HCT116 (cell line): ENCODE results near the gene KRT86. TPM values are rescaled to one million over a fixed set of nuclear protein-coding genes. Genes with fewer than 3 reads are reported as not detected.
"Not testable (repeated sequence)": the region's sequence is repeated elsewhere in the genome, so short reads cannot be mapped to it uniquely, and the experiment has no call there.

Experiments
- ATAC-seq: fragments of 200-7000 bp; cut with Tn5 transposase; 2 replicates; pipeline ENCODE4 v1.9.1; 2020; ENCODE audit warnings: mild to moderate bottlenecking, moderate library complexity
- BruUV-seq: library from RNA; stranded (reverse); fragments of 400-500 nt; replicated peaks from 2 replicates; lab custom pipeline; 2021; lab: Mats Ljungman, UMichigan
- CTCF ChIA-PET: fragments of 300-600 bp; sonication (Branson Sonifier 250); formaldehyde crosslinking; loops from one replicate; lab custom pipeline; 2021; ENCODE audit warnings: antibody characterized with exemption; lab: Charles Lee
- POLR2A ChIA-PET: fragments of 300-600, 350-600 bp; sonication (Branson Sonifier 250); formaldehyde crosslinking; loops from one replicate; lab custom pipeline; 2021; ENCODE audit warnings: antibody characterized with exemption; lab: Charles Lee
- RAD21 ChIA-PET, 2 experiments: fragments of 300-600 bp; sonication (Branson Sonifier 250); formaldehyde crosslinking; loops; one replicate each; lab custom pipeline; 2023; ENCODE audit warnings: low total read pairs in 2 of 2; ENCODE audit not compliant: uncharacterized antibody in 2 of 2, unreplicated experiment in 2 of 2, low non-redundant PET in 1 of 2; lab: Charles Lee
- DNase-seq: peaks from one replicate; pipeline ENCODE4 v3.0.0-alpha.2; 2010; ENCODE audit warnings: low read depth, low spot score
- H2AFZ ChIP-seq: fragments of 200-600 bp; shearing (Covaris generic), sonication (generic); 2 replicates; pipeline ENCODE4 v1.6.1; 2017; ENCODE audit warnings: low read depth, mixed run types, mixed read lengths, antibody characterized with exemption, low read length; ENCODE audit not compliant: poor library complexity, severe bottlenecking
- H3K27ac ChIP-seq: 2 replicates; pipeline ENCODE4 v1.5.1; 2012; ENCODE audit warnings: low read depth, low read length
- H3K27me3 ChIP-seq: fragments of 200-600 bp; sonication (generic); 2 replicates; pipeline ENCODE4 v1.6.1; 2016; ENCODE audit warnings: mixed run types, low read length, mixed read lengths; ENCODE audit not compliant: insufficient read depth
- H3K36me3 ChIP-seq, 2 experiments: fragments of 200-500 bp in 1 of 2; fragments of 200-600 bp in 1 of 2; sonication (Bioruptor generic) in 1 of 2; sonication (generic) in 1 of 2; 2 replicates each; pipeline versions ENCODE4 v1.5.1 to v1.6.1; 2014 to 2016; ENCODE audit warnings: low read length in 2 of 2, inconsistent platforms in 1 of 2, mixed read lengths in 1 of 2, mixed run types in 1 of 2; ENCODE audit not compliant: insufficient read depth in 2 of 2, control insufficient read depth in 1 of 2
- H3K4me1 ChIP-seq, 2 experiments: fragments of 200-600 bp in 1 of 2; sonication (generic) in 1 of 2; 2 replicates each; pipeline versions ENCODE4 v1.5.1 to v1.6.1; 2012 to 2017; ENCODE audit warnings: low read length in 2 of 2, inconsistent platforms in 1 of 2, mild to moderate bottlenecking in 1 of 2, mixed read lengths in 1 of 2, mixed run types in 1 of 2, moderate library complexity in 1 of 2; ENCODE audit not compliant: insufficient read depth in 2 of 2, control insufficient read depth in 1 of 2
- H3K4me2 ChIP-seq: fragments of 200-600 bp; sonication (generic); 2 replicates; pipeline ENCODE4 v1.6.1; 2017; ENCODE audit warnings: mixed run types, low read length, mixed read lengths
- H3K4me3 ChIP-seq, 2 experiments: fragments of 200-600 bp in 1 of 2; sonication (generic) in 1 of 2; replicated peaks in 1 of 2; 2 replicates each; pipeline ENCODE4 v1.5.1; 2011 to 2016; ENCODE audit warnings: low read length in 2 of 2, control low read depth in 1 of 2, low read depth in 1 of 2, mild to moderate bottlenecking in 1 of 2, mixed read lengths in 1 of 2, mixed run types in 1 of 2
- H3K79me2 ChIP-seq: fragments of 200-600 bp; sonication (generic); 2 replicates; pipeline ENCODE4 v1.6.1; 2017; ENCODE audit warnings: mild to moderate bottlenecking, mixed run types, low read length, moderate library complexity, mixed read lengths; ENCODE audit not compliant: insufficient read depth
- H3K9ac ChIP-seq: fragments of 200-600 bp; sonication (generic); 2 replicates; pipeline ENCODE4 v1.6.1; 2016; ENCODE audit warnings: low read length, mixed read lengths
- H3K9me2 ChIP-seq: fragments of 200-600 bp; sonication (generic), shearing (Covaris generic); 2 replicates; pipeline ENCODE4 v1.6.1; 2017; ENCODE audit warnings: mixed run types, mild to moderate bottlenecking, moderate library complexity; ENCODE audit not compliant: insufficient read depth
- H3K9me3 ChIP-seq, 2 experiments: fragments of 200-500 bp in 1 of 2; fragments of 200-600 bp in 1 of 2; sonication (Bioruptor generic) in 1 of 2; sonication (generic) in 1 of 2; 2 replicates each; pipeline ENCODE4 v1.6.1; 2014 to 2017; ENCODE audit warnings: low read length in 2 of 2, mixed read lengths in 2 of 2, inconsistent platforms in 1 of 2, low read depth in 1 of 2, mild to moderate bottlenecking in 1 of 2, mixed run types in 1 of 2, moderate library complexity in 1 of 2; ENCODE audit not compliant: control insufficient read depth in 1 of 2, insufficient read depth in 1 of 2
- H4K20me1 ChIP-seq: fragments of 200-600 bp; sonication (generic), shearing (Covaris generic); 2 replicates; pipeline ENCODE4 v1.6.1; 2017; ENCODE audit warnings: mixed run types, mild to moderate bottlenecking, moderate library complexity; ENCODE audit not compliant: insufficient read depth
- ATF3 ChIP-seq: IDR thresholded peaks from 2 replicates; pipeline ENCODE4 v1.6.1; 2012
- ELF1 ChIP-seq: IDR thresholded peaks from 2 replicates; pipeline ENCODE4 v1.6.1; 2012; ENCODE audit warnings: low read depth, borderline replicate concordance
- JUND ChIP-seq: IDR thresholded peaks from 2 replicates; pipeline ENCODE4 v1.6.1; 2012
- POLR2A ChIP-seq: IDR thresholded peaks from 2 replicates; pipeline ENCODE4 v1.7.0; 2011; ENCODE audit warnings: borderline replicate concordance; ENCODE audit not compliant: insufficient read depth, insufficient read length; ENCODE audit errors: extremely low read depth
- POLR2AphosphoS5 ChIP-seq: IDR thresholded peaks from 2 replicates; pipeline ENCODE4 v1.6.1; 2011; ENCODE audit warnings: mild to moderate bottlenecking, low read depth, low read length, moderate library complexity
- SP1 ChIP-seq: IDR thresholded peaks from 2 replicates; pipeline ENCODE4 v1.6.1; 2012; ENCODE audit warnings: low read depth
- SRF ChIP-seq: IDR thresholded peaks from 2 replicates; pipeline ENCODE4 v1.6.1; 2012; ENCODE audit warnings: low read depth
- TCF7L2 ChIP-seq: IDR thresholded peaks from 2 replicates; pipeline ENCODE4 v1.7.0; 2011; ENCODE audit warnings: borderline replicate concordance, inconsistent platforms; ENCODE audit not compliant: insufficient read depth, insufficient read length; ENCODE audit errors: extremely low read depth
- YY1 ChIP-seq: IDR thresholded peaks from 2 replicates; pipeline ENCODE4 v1.6.1; 2011; ENCODE audit warnings: low read length, low read depth, moderate library complexity, mild to moderate bottlenecking; ENCODE audit not compliant: insufficient replicate concordance; ENCODE audit errors: extremely low read depth
- ZFX ChIP-seq: fragments of 450-650 bp; IDR thresholded peaks from 2 replicates; pipeline ENCODE4 v1.6.1; 2017
- intact Hi-C: fragments of 100-400 bp; cut with micrococcal nuclease; formaldehyde crosslinking; loops from 2 replicates; pipeline ENCODE4 v1.10.0; 2022
- total RNA-seq: library from RNA; stranded (reverse); gene quantifications from one replicate; pipeline ENCODE4 v1.2.1, GENCODE V29; 2021; ENCODE audit not compliant: unreplicated experiment

The KRT86 gene
- total RNA-seq, 1 experiment from 2014 or later, result 1.5 TPM

GRCh38 chr12:52344111-52344510, 69.7 kb downstream of the KRT86 start:
- CTCF ChIA-PET, result interaction anchor here (2.6 kb wide), 1 partner anchor 28 kb away, joined by 10 read pairs; no protein-coding TSS in a partner anchor
- intact Hi-C loops, result no loop called here
- Histone ChIP-seq H3K4me2 (no peak overlapping the region), H3K27me3 (no peaks in the 10 kb centered on the region), H3K36me3 (no peaks in the 10 kb centered on the region), H3K4me1 (peaks cover 14 to 29% of the 10 kb centered on the region in 2 experiments), H3K9me2 (no peaks in the 10 kb centered on the region), H3K27ac (no peak overlapping the region), H4K20me1 (no peaks in the 10 kb centered on the region), H3K9me3 (no peaks in the 10 kb centered on the region), H2AFZ (no peak overlapping the region), H3K4me3 (no peak overlapping the region), H3K9ac (no peak overlapping the region), H3K79me2 (no peaks in the 10 kb centered on the region)
- ATAC-seq (no peak), DNase-seq (no peak)
- POLR2A ChIA-PET, result interaction anchor here (0.8 kb wide), 1 partner anchor 18 kb away, joined by 3 read pairs; no protein-coding TSS in a partner anchor
- no TSS peak for BruUV-seq
- RAD21 ChIA-PET, result no interaction called here
- TF ChIP-seq POLR2A (no peak), YY1 (no peak), JUND (no peak), TCF7L2 (no peak), SP1 (no peak), POLR2AphosphoS5 (no peak), SRF (no peak), ZFX (no peak), ELF1 (no peak), ATF3 (no peak)

DNA sequence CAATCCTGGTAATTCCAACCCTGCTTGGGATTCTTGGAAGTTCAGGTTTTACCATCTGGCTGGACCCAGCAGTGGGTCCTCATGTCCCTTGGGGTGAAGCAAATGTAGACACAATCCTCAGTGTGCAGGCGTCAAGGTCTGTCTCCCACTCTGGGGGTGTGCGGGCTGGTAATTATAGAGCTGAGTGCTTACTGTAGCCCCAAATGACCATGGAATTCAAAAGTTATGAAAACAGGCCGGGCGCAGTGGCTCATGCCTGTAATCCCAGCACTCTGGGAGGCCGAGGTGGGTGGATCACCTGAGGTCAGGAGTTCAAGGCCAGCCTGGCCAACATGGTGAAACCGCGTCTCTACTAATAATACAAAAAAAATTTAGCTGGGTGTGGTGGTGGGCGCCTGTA, 70.6 kb downstream of the KRT86 start:
- H4K20me1 ChIP-seq, H3K9me2 ChIP-seq, H3K4me3 ChIP-seq, intact Hi-C loops, H3K9ac ChIP-seq, BruUV-seq, RAD21 ChIA-PET, H3K27ac ChIP-seq, DNase-seq, H3K9me3 ChIP-seq, H2AFZ ChIP-seq, H3K36me3 ChIP-seq, H3K79me2 ChIP-seq, H3K27me3 ChIP-seq: not testable (repeated sequence)
- ATAC-seq, result peak; percentile 20; the same call in 1 of the 2 replicates
- ChIA-PET CTCF (interaction anchor here (2.6 kb wide), 1 partner anchor 27 kb away, joined by 10 read pairs; no protein-coding TSS in a partner anchor), POLR2A (interaction anchor here (0.8 to 1.4 kb wide), 2 partner anchors 17 to 65 kb away, joined by 3 to 4 read pairs; no protein-coding TSS in a partner anchor)
- peak overlapping the region; percentile 59 for H3K4me2 ChIP-seq
- H3K4me1 ChIP-seq, result peaks cover 14 to 29% of the 10 kb centered on the region in 2 experiments
